B cell (primary cell): ENCODE results near the gene TMEM131L. TPM values are rescaled to one million over a fixed set of nuclear protein-coding genes. Genes with fewer than 3 reads are reported as not detected.
A peak's percentile ranks its signal among the peaks of the same experiment; 100 is the strongest.

Experiments used
- ATAC-seq: fragments of 200-7000 bp; cut with Tn5 transposase; one replicate; pipeline ENCODE4 v1.10.0; 2021; ENCODE audit warnings: low read depth, mild to moderate bottlenecking, moderate number of reproducible peaks, moderate library complexity
- CTCF ChIA-PET: fragments of 350-600 bp; sonication (Branson Sonifier 250); formaldehyde crosslinking; loops from one replicate; lab custom pipeline; 2021; ENCODE audit warnings: antibody characterized with exemption, inconsistent platforms; lab: Charles Lee
- POLR2A ChIA-PET: fragments of 350-600 bp; sonication (Branson Sonifier 250); formaldehyde crosslinking; loops from one replicate; lab custom pipeline; 2021; ENCODE audit warnings: antibody characterized with exemption; lab: Charles Lee
- DNase-seq: peaks from one replicate; pipeline ENCODE4 v3.0.0; 2013
- H2AFZ ChIP-seq: 2 replicates; pipeline ENCODE4 v1.6.1; 2012; ENCODE audit warnings: mild to moderate bottlenecking, low read depth, low read length; ENCODE audit not compliant: insufficient read depth, poor library complexity, severe bottlenecking
- H3K27ac ChIP-seq, 2 donors: 1 replicate in 1 of 2; 2 replicates in 1 of 2; pipeline ENCODE4 v1.5.1; 2012 to 2013; ENCODE audit warnings: low read length in 2 of 2, mild to moderate bottlenecking in 2 of 2, moderate library complexity in 1 of 2
- H3K27me3 ChIP-seq, 4 experiments: fragments of 200-600 bp in 1 of 4; sonication (generic) in 1 of 4; replicated peaks in 1 of 4; 1 replicate in 2 of 4; 2 replicates in 2 of 4; pipeline versions ENCODE4 v1.6.1 to v1.7.0; 2013 to 2016; ENCODE audit warnings: low read length in 3 of 4, mild to moderate bottlenecking in 2 of 4, mixed read lengths in 1 of 4, moderate library complexity in 1 of 4; ENCODE audit not compliant: insufficient read depth in 4 of 4, control insufficient read depth in 3 of 4; ENCODE audit errors: control extremely low read depth in 1 of 4
- H3K36me3 ChIP-seq, 2 experiments: replicated peaks in 1 of 2; 1 replicate in 1 of 2; 2 replicates in 1 of 2; pipeline versions ENCODE4 v1.6.1 to v1.7.1; 2013; ENCODE audit warnings: low read length in 1 of 2; ENCODE audit not compliant: insufficient read depth in 2 of 2, control insufficient read depth in 1 of 2; ENCODE audit errors: control extremely low read depth in 1 of 2, extremely low read depth in 1 of 2
- H3K4me1 ChIP-seq, 2 donors: fragments of 200-600 bp in 1 of 2; sonication (generic) in 1 of 2; 1 replicate in 1 of 2; 2 replicates in 1 of 2; pipeline versions ENCODE4 v1.5.1 to v1.6.1; 2013 to 2017; ENCODE audit warnings: low read length in 2 of 2; ENCODE audit not compliant: control insufficient read depth in 2 of 2, insufficient read depth in 2 of 2
- H3K4me2 ChIP-seq: replicated peaks from 2 replicates; pipeline ENCODE3; 2012; ENCODE audit warnings: mild to moderate bottlenecking, low read depth, low read length; ENCODE audit not compliant: poor library complexity, severe bottlenecking
- H3K4me3 ChIP-seq, 5 experiments: fragments of 200-600 bp in 1 of 5; sonication (generic) in 1 of 5; 1 replicate in 3 of 5; 2 replicates in 2 of 5; pipeline versions ENCODE4 v1.5.1 to v1.7.0; 2011 to 2016; ENCODE audit warnings: low read length in 4 of 5, mild to moderate bottlenecking in 4 of 5, low read depth in 2 of 5, control low read depth in 1 of 5, moderate library complexity in 1 of 5; ENCODE audit not compliant: insufficient read depth in 1 of 5; ENCODE audit errors: control extremely low read depth in 1 of 5, extremely low read depth in 1 of 5
- H3K79me2 ChIP-seq: fragments of 200-600 bp; sonication (generic); one replicate; pipeline ENCODE4 v1.6.0; 2016; ENCODE audit warnings: low read length; ENCODE audit not compliant: control insufficient read depth, insufficient read depth
- H3K9ac ChIP-seq: fragments of 200-600 bp; sonication (generic); 2 replicates; pipeline ENCODE4 v1.6.1; 2017; ENCODE audit warnings: mild to moderate bottlenecking, low read length, moderate library complexity
- H3K9me3 ChIP-seq, 3 donors: one replicate each; pipeline versions ENCODE4 v1.6.1 to v1.7.1; 2013; ENCODE audit warnings: low read length in 2 of 3; ENCODE audit not compliant: control insufficient read depth in 2 of 3, insufficient read depth in 1 of 3; ENCODE audit errors: control extremely low read depth in 1 of 3
- H4K20me1 ChIP-seq: 2 replicates; pipeline ENCODE4 v1.6.0; 2012; ENCODE audit warnings: mild to moderate bottlenecking, low read length; ENCODE audit not compliant: insufficient read depth, control insufficient read depth, poor library complexity, severe bottlenecking
- H3K27ac Mint-ChIP-seq: one replicate; pipeline ENCODE4 v1.8.0; 2021; ENCODE audit warnings: mixed read lengths
- H3K27me3 Mint-ChIP-seq: one replicate; pipeline ENCODE4 v1.8.0; 2021; ENCODE audit warnings: mixed read lengths
- H3K4me1 Mint-ChIP-seq: one replicate; pipeline ENCODE4 v1.8.0; 2021; ENCODE audit warnings: mixed read lengths
- H3K4me3 Mint-ChIP-seq: one replicate; pipeline ENCODE4 v1.8.0; 2021; ENCODE audit warnings: mixed read lengths
- H3K9me3 Mint-ChIP-seq: one replicate; pipeline ENCODE4 v1.8.0; 2022; ENCODE audit warnings: mixed read lengths; ENCODE audit not compliant: insufficient read depth
- EZH2 ChIP-seq: IDR thresholded peaks from 2 replicates; pipeline ENCODE4 v1.6.1; 2012; ENCODE audit warnings: borderline replicate concordance, low read depth, mild to moderate bottlenecking, moderate library complexity, low read length; ENCODE audit not compliant: insufficient read depth, poor library complexity, severe bottlenecking
- WGBS: methylation state at CpG from one replicate; pipeline ENCODE4 v1.1.5; 2013; ENCODE audit warnings: missing lambda C conversion rate; ENCODE audit not compliant: insufficient coverage; 5-methylcytosine and 5-hydroxymethylcytosine counted together
- intact Hi-C: fragments of 100-400 bp; cut with micrococcal nuclease; formaldehyde crosslinking; loops from one replicate; pipeline ENCODE4 v1.10.0; 2022
- polyA plus RNA-seq: library from polyadenylated mRNA; depleted of rRNA; stranded (reverse); fragments of >200 nt; gene quantifications from 2 replicates; pipeline ENCODE4 v1.2.3, GENCODE V29; 2012
- total RNA-seq, 2 donors: library from RNA; stranded (reverse); fragments of 120-200 nt in 1 of 2; gene quantifications; 1 replicate in 1 of 2; 2 replicates in 1 of 2; pipeline versions ENCODE4 v1.2.3 to v1.2.4, GENCODE V29; 2013 to 2022
- TF ChIP-seq, protein P1 (sequence below): fragments of 200-600 bp; IDR thresholded peaks from one replicate; pipeline ENCODE4 v1.8.0; 2022; ENCODE audit warnings: antibody characterized with exemption, mild to moderate bottlenecking

TMEM131L gene
- total and polyA plus RNA-seq, 2 donors (not counting 1 experiment from before 2014, with no cell fraction given) = 56.4 to 120 TPM

GRCh38 chr4:153495480-153496193 is 29.5 kb downstream of the TMEM131L start:
- Histone ChIP-seq H3K9me3 (no peaks in the 10 kb centered on the region), H3K4me2 (peak overlapping the region; percentile 52), H3K79me2 (peaks cover 99% of the 10 kb centered on the region), H4K20me1 (peaks cover 74% of the 10 kb centered on the region), H3K4me3 (no peak overlapping the region), H3K27me3 (no peaks in the 10 kb centered on the region), H3K9ac (peak overlapping the region; percentile 8), H3K4me1 (peaks cover 95 to 96% of the 10 kb centered on the region in 2 donors), H3K27ac (peak overlapping the region; percentile 52 to 98), H3K36me3 (peaks cover 6 to 15% of the 10 kb centered on the region in 2 experiments), H2AFZ (no peak overlapping the region)
- TF ChIP-seq, protein P1, sequence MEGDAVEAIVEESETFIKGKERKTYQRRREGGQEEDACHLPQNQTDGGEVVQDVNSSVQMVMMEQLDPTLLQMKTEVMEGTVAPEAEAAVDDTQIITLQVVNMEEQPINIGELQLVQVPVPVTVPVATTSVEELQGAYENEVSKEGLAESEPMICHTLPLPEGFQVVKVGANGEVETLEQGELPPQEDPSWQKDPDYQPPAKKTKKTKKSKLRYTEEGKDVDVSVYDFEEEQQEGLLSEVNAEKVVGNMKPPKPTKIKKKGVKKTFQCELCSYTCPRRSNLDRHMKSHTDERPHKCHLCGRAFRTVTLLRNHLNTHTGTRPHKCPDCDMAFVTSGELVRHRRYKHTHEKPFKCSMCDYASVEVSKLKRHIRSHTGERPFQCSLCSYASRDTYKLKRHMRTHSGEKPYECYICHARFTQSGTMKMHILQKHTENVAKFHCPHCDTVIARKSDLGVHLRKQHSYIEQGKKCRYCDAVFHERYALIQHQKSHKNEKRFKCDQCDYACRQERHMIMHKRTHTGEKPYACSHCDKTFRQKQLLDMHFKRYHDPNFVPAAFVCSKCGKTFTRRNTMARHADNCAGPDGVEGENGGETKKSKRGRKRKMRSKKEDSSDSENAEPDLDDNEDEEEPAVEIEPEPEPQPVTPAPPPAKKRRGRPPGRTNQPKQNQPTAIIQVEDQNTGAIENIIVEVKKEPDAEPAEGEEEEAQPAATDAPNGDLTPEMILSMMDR = no peak
- TF ChIP-seq EZH2 = no peak
- no peak for ATAC-seq
- POLR2A ChIA-PET = interaction anchor here (1.2 to 3.8 kb wide), 2 partner anchors 9 to 17 kb away, joined by 5 to 27 read pairs; no protein-coding TSS in a partner anchor
- Mint-ChIP-seq H3K4me3 (peak overlapping the region; percentile 4), H3K27ac (peak overlapping the region; percentile 75), H3K27me3 (no peaks in the 10 kb centered on the region), H3K4me1 (peaks cover 90% of the 10 kb centered on the region), H3K9me3 (no peaks in the 10 kb centered on the region)
- DNase-seq = no peak
- intact Hi-C loops = loop anchor here (2.0 kb wide), 1 partner anchor 13 kb away; no protein-coding TSS in a partner anchor
- 80% methylated on average over 4 of the region's 9 CpGs for WGBS
- CTCF ChIA-PET = interaction anchor here (0.6 to 3.9 kb wide), 4 partner anchors 9 to 82 kb away, joined by 3 to 24 read pairs (median 4); no protein-coding TSS in a partner anchor
